Prostate gland (tissue), 2 donors: Measurements from ENCODE around the gene DNASE1L2.

Source experiments
- POLR2A ChIP-seq: fragments of 450-650 bp; IDR thresholded peaks from one replicate; pipeline ENCODE4 v1.6.1; 2016; ENCODE audit warnings: antibody characterized with exemption, mild to moderate bottlenecking
- POLR2AphosphoS5 ChIP-seq: sonication (generic); formaldehyde crosslinking; IDR thresholded peaks from one replicate; pipeline ENCODE4 v1.6.1; 2017; ENCODE audit warnings: antibody characterized with exemption
- TF ChIP-seq, protein P1 (sequence below), 4 experiments: fragments of 200-600 bp in 2 of 4; fragments of 450-650 bp in 2 of 4; sonication (generic) in 2 of 4; IDR thresholded peaks; 1 replicate in 3 of 4; 2 replicates in 1 of 4; pipeline ENCODE4 v1.5.1; 2016 to 2019; ENCODE audit warnings: antibody characterized with exemption in 4 of 4, mild to moderate bottlenecking in 2 of 4, moderate library complexity in 2 of 4

GRCh38 chr16:2206780-2207433 is 29.3 kb upstream of the DNASE1L2 start:
- TF ChIP-seq, protein P1, sequence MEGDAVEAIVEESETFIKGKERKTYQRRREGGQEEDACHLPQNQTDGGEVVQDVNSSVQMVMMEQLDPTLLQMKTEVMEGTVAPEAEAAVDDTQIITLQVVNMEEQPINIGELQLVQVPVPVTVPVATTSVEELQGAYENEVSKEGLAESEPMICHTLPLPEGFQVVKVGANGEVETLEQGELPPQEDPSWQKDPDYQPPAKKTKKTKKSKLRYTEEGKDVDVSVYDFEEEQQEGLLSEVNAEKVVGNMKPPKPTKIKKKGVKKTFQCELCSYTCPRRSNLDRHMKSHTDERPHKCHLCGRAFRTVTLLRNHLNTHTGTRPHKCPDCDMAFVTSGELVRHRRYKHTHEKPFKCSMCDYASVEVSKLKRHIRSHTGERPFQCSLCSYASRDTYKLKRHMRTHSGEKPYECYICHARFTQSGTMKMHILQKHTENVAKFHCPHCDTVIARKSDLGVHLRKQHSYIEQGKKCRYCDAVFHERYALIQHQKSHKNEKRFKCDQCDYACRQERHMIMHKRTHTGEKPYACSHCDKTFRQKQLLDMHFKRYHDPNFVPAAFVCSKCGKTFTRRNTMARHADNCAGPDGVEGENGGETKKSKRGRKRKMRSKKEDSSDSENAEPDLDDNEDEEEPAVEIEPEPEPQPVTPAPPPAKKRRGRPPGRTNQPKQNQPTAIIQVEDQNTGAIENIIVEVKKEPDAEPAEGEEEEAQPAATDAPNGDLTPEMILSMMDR (IDR thresholded peaks at IDR 0.05), result no peak
- TF ChIP-seq POLR2A (no peak), POLR2AphosphoS5 (no peak)
